Mesenchymal stem cell (in vitro differentiated cells and primary cell): ENCODE measurements around the gene CLCN4.

ENCODE experiments used
- DNase-seq: peaks from one replicate; pipeline ENCODE4 v3.0.0-alpha.2; 2013
- H2AFZ ChIP-seq: one replicate; pipeline ENCODE4 v1.6.1; 2013; ENCODE audit warnings: low read depth, mild to moderate bottlenecking, control low read depth, inconsistent platforms, low read length, moderate library complexity
- H2AK5ac ChIP-seq: 2 replicates; pipeline ENCODE4 v1.6.1; 2013; ENCODE audit warnings: low read length, moderate library complexity, mild to moderate bottlenecking, inconsistent platforms; ENCODE audit not compliant: severe bottlenecking
- H2BK120ac ChIP-seq: one replicate; pipeline ENCODE4 v1.6.1; 2013; ENCODE audit warnings: low read depth, mild to moderate bottlenecking, inconsistent platforms, low read length, moderate library complexity
- H2BK12ac ChIP-seq, 2 experiments: one replicate each; pipeline ENCODE4 v1.6.1; 2013; ENCODE audit warnings: inconsistent platforms in 2 of 2, low read length in 2 of 2, mild to moderate bottlenecking in 2 of 2, moderate library complexity in 2 of 2, control low read depth in 1 of 2
- H2BK15ac ChIP-seq: one replicate; pipeline ENCODE4 v1.6.1; 2013; ENCODE audit warnings: mild to moderate bottlenecking, low read depth, inconsistent platforms; ENCODE audit not compliant: poor library complexity, severe bottlenecking
- H2BK5ac ChIP-seq: 2 replicates; pipeline ENCODE4 v1.6.1; 2013; ENCODE audit warnings: low read depth, mild to moderate bottlenecking, low read length, control low read depth, inconsistent platforms; ENCODE audit not compliant: poor library complexity, severe bottlenecking
- H3K14ac ChIP-seq, 2 experiments: one replicate each; pipeline ENCODE4 v1.6.1; 2013; ENCODE audit warnings: inconsistent platforms in 2 of 2, low read length in 2 of 2, control low read depth in 1 of 2, mild to moderate bottlenecking in 1 of 2, moderate library complexity in 1 of 2
- H3K18ac ChIP-seq, 2 experiments: one replicate each; pipeline ENCODE4 v1.6.1; 2013; ENCODE audit warnings: inconsistent platforms in 2 of 2, low read length in 2 of 2, control low read depth in 1 of 2, low read depth in 1 of 2, mild to moderate bottlenecking in 1 of 2
- H3K23ac ChIP-seq, 2 experiments: one replicate each; pipeline ENCODE4 v1.6.1; 2013; ENCODE audit warnings: inconsistent platforms in 2 of 2, low read length in 2 of 2, mild to moderate bottlenecking in 2 of 2, moderate library complexity in 2 of 2, control low read depth in 1 of 2
- H3K27ac ChIP-seq: 2 replicates; pipeline ENCODE4 v1.5.1; 2013; ENCODE audit warnings: mild to moderate bottlenecking, moderate library complexity, low read length, control low read depth, inconsistent platforms; ENCODE audit not compliant: poor library complexity, severe bottlenecking
- H3K27me3 ChIP-seq, 2 experiments: 2 replicates each; pipeline versions ENCODE4 v1.6.1 to v1.7.0; 2013; ENCODE audit warnings: low read length in 2 of 2, mild to moderate bottlenecking in 2 of 2, moderate library complexity in 2 of 2, control low read depth in 1 of 2, inconsistent platforms in 1 of 2; ENCODE audit not compliant: control insufficient read depth in 1 of 2, insufficient read depth in 1 of 2
- H3K36me3 ChIP-seq, 2 experiments: 2 replicates each; pipeline versions ENCODE4 v1.6.1 to v1.7.0; 2013; ENCODE audit warnings: low read length in 2 of 2, control low read depth in 1 of 2, inconsistent platforms in 1 of 2, low read depth in 1 of 2, mild to moderate bottlenecking in 1 of 2; ENCODE audit not compliant: insufficient read depth in 2 of 2, control insufficient read depth in 1 of 2
- H3K4ac ChIP-seq, 2 experiments: one replicate each; pipeline ENCODE4 v1.6.1; 2013; ENCODE audit warnings: inconsistent platforms in 2 of 2, low read length in 2 of 2, mild to moderate bottlenecking in 2 of 2, moderate library complexity in 2 of 2, control low read depth in 1 of 2, low read depth in 1 of 2
- H3K4me1 ChIP-seq: 2 replicates; pipeline ENCODE4 v1.6.1; 2013; ENCODE audit warnings: low read depth, low read length, control low read depth; ENCODE audit not compliant: control insufficient read depth, insufficient read depth
- H3K4me2 ChIP-seq: 2 replicates; pipeline ENCODE4 v1.6.1; 2013; ENCODE audit warnings: low read length, mild to moderate bottlenecking, inconsistent platforms; ENCODE audit not compliant: poor library complexity, severe bottlenecking
- H3K4me3 ChIP-seq, 2 experiments: 2 replicates each; pipeline versions ENCODE4 v1.5.1 to v1.7.0; 2013; ENCODE audit warnings: low read length in 2 of 2, mild to moderate bottlenecking in 2 of 2, control low read depth in 1 of 2, low read depth in 1 of 2; ENCODE audit not compliant: insufficient read depth in 1 of 2
- H3K79me1 ChIP-seq: replicated peaks from 2 replicates; pipeline ENCODE4 v1.6.1; 2013; ENCODE audit warnings: mild to moderate bottlenecking, control low read depth, low read length, inconsistent platforms; ENCODE audit not compliant: poor library complexity, severe bottlenecking
- H3K9ac ChIP-seq: 2 replicates; pipeline ENCODE4 v1.7.0; 2013; ENCODE audit warnings: mild to moderate bottlenecking, low read length, moderate library complexity
- H3K9me3 ChIP-seq: 2 replicates; pipeline ENCODE4 v1.7.0; 2013; ENCODE audit warnings: mild to moderate bottlenecking, low read length; ENCODE audit not compliant: control insufficient read depth
- H4K8ac ChIP-seq: one replicate; pipeline ENCODE4 v1.6.1; 2013; ENCODE audit warnings: inconsistent platforms, mild to moderate bottlenecking, low read length, moderate library complexity
- H4K91ac ChIP-seq: one replicate; pipeline ENCODE4 v1.6.1; 2013; ENCODE audit warnings: mild to moderate bottlenecking, low read length, inconsistent platforms
- WGBS: methylation state at CpG from one replicate; pipeline ENCODE4 v1.1.7; 2013; ENCODE audit warnings: mixed read lengths; 5-methylcytosine and 5-hydroxymethylcytosine counted together

CLCN4 gene

DNA sequence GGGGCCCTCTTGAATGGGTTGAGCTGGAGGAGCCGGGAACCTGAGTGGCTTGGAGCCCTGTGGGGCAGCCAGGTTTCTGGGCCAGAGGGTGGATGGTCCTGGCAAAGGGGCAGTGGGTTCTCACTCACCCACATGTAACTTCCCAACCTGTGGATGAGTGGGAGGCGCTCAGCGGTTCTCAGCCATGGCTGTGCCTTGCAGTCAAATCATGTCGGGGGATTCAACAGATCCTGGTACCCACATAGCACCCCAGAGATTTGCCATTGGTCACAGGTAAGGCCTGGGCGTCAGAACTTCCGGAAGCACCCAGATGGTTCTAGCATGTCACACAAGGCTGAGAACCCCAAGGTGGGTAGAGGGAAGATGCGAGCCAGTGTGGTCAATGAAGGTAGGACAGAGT lies 21.9 kb upstream of the CLCN4 start:
- no peak for DNase-seq
- H2AFZ ChIP-seq = no peak overlapping the region
- no peak overlapping the region for H4K8ac ChIP-seq
- H4K91ac ChIP-seq = no peak overlapping the region
- H2AK5ac ChIP-seq = no peak overlapping the region
- H3K14ac ChIP-seq = no peak overlapping the region
- H3K4me3 ChIP-seq = no peak overlapping the region
- WGBS = 95% methylated on average over 5 of the region's 7 CpGs
- peaks cover 4% of the 10 kb centered on the region for H3K79me1 ChIP-seq
- peaks cover 16 to 45% of the 10 kb centered on the region in 2 experiments for H3K36me3 ChIP-seq
- no peak overlapping the region for H3K9ac ChIP-seq
- H2BK5ac ChIP-seq = no peak overlapping the region
- H3K27ac ChIP-seq = no peak overlapping the region
- H2BK12ac ChIP-seq = no peak overlapping the region
- no peak overlapping the region for H2BK15ac ChIP-seq
- H3K4me1 ChIP-seq = no peaks in the 10 kb centered on the region
- no peak overlapping the region for H2BK120ac ChIP-seq
- H3K18ac ChIP-seq = no peak overlapping the region
- H3K4me2 ChIP-seq = no peak overlapping the region
- H3K9me3 ChIP-seq = no peaks in the 10 kb centered on the region
- H3K4ac ChIP-seq = no peak overlapping the region
- H3K27me3 ChIP-seq = no peaks in the 10 kb centered on the region
- no peak overlapping the region for H3K23ac ChIP-seq

DNA sequence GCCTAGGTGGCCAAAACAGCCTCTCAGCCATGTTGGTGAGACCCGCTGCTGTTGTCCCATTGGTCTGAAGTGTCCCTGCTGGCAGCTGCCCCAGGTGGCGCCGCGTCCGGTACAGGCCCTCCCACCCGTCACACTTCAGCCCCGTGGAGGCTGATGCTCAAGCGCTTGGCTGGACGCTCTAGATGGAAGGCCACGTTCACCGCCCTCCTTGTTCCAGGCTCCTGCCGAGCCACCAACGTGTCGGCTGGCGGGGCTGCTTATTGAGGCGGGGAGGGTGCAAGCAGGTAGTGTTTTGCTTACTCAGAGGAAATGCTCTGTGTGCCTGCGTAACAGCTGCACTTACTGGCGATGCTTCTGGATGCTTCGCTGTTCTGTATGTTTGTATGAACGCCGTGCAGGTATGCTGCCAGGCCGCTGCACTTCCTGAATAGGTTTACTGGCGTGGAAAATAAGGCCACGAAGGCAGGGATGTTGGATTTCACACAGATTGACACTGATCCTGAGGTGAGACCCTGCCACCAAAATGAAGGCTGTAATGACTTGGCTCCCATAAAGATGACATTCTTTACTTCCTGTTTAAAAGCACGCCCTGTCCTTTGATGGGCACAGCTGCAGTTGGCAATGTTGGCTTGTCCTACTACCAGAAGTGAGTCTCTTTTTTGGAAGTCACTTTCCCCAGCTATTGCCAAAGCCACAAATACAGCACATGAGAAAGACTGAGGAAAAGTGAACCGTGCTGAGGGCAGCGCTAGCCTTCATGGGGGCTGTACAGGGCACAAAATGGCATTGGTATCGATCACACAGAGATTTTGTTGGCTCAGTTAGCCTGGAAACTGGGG lies 21.0 kb upstream of the CLCN4 start:
- 98% methylated on average over 27 of the region's 28 CpGs for WGBS

DNA sequence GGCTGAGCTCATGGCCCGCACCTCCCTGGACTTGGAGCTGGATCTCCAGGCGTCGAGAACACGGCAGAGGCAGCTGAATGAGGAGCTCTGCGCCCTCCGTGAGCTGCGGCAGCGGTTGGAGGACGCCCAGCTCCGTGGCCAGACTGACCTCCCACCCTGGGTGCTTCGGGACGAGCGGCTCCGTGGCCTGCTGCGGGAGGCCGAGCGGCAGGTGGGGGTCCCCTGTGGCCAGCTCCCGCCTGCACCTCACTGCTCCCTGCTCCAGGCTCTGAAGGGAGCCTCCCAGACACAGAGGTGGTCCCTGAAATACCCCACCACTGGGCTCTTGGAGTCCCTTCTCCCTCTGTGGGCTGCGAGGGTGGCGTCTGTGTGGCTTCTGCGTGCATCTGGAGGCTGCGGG lies 18.0 kb upstream of the CLCN4 start:
- Histone ChIP-seq H3K23ac (no peak overlapping the region), H3K79me1 (peaks cover 4% of the 10 kb centered on the region), H3K9ac (no peak overlapping the region), H3K4me3 (peak overlapping the region in 1 of 2 experiments; percentile 28), H2BK5ac (no peak overlapping the region), H4K8ac (no peak overlapping the region), H2AK5ac (no peak overlapping the region), H3K4me2 (no peak overlapping the region), H3K27ac (no peak overlapping the region), H3K9me3 (no peaks in the 10 kb centered on the region), H3K14ac (no peak overlapping the region), H3K27me3 (no peaks in the 10 kb centered on the region), H2AFZ (no peak overlapping the region), H2BK12ac (no peak overlapping the region), H4K91ac (no peak overlapping the region), H3K4me1 (no peaks in the 10 kb centered on the region), H3K18ac (no peak overlapping the region), H2BK15ac (no peak overlapping the region), H3K36me3 (peaks cover 34 to 43% of the 10 kb centered on the region in 2 experiments), H3K4ac (no peak overlapping the region), H2BK120ac (no peak overlapping the region)
- no peak for DNase-seq
- 93% methylated on average over 17 of the region's 22 CpGs for WGBS

More for the DNA sequence above, 21.0 kb upstream of the CLCN4 start:
- Histone ChIP-seq H2AK5ac (no peak overlapping the region), H3K36me3 (peaks cover 19 to 41% of the 10 kb centered on the region in 2 experiments), H3K4ac (no peak overlapping the region), H3K9me3 (no peaks in the 10 kb centered on the region), H2BK5ac (no peak overlapping the region), H3K14ac (no peak overlapping the region), H3K4me3 (no peak overlapping the region), H3K79me1 (peaks cover 4% of the 10 kb centered on the region), H3K27me3 (no peaks in the 10 kb centered on the region), H2BK12ac (no peak overlapping the region), H3K4me1 (no peaks in the 10 kb centered on the region), H3K4me2 (no peak overlapping the region), H2AFZ (no peak overlapping the region), H4K8ac (no peak overlapping the region), H2BK15ac (no peak overlapping the region), H3K18ac (no peak overlapping the region), H4K91ac (no peak overlapping the region), H3K9ac (no peak overlapping the region), H3K23ac (no peak overlapping the region), H2BK120ac (no peak overlapping the region), H3K27ac (no peak overlapping the region)
- DNase-seq = no peak

DNA sequence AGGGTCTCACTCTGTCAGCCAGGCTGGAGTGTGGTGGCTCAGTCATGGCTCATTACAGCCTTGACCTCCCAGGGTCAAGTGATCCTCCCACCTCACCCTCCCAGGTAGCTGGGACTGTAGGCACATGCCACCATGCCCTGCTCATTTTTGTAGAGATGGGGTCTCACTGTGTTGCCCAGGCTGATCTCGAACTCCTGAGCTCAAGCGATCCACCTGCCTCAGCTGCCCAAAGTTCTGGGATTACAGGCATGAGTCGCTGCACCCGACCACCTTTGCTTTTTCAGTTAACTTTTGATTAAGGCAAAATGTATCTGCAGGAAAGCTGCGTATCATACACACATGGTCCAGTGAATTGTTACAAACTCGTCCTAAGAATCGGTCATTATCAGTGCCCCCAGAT lies 16.5 kb upstream of the CLCN4 start:
- 98% methylated on average over 4 of the region's 7 CpGs for WGBS
- no peak overlapping the region for H2BK5ac ChIP-seq

More for the DNA sequence above, 16.5 kb upstream of the CLCN4 start:
- Histone ChIP-seq H3K4me1 (no peaks in the 10 kb centered on the region), H2AK5ac (no peak overlapping the region), H3K36me3 (peaks cover 30 to 33% of the 10 kb centered on the region in 2 experiments), H3K23ac (no peak overlapping the region), H3K9ac (no peak overlapping the region), H3K79me1 (no peaks in the 10 kb centered on the region), H3K27ac (no peak overlapping the region), H2AFZ (no peak overlapping the region), H3K27me3 (no peaks in the 10 kb centered on the region), H4K8ac (no peak overlapping the region), H3K4me3 (no peak overlapping the region), H2BK120ac (no peak overlapping the region), H3K4me2 (no peak overlapping the region), H3K4ac (no peak overlapping the region), H2BK15ac (no peak overlapping the region), H3K9me3 (no peaks in the 10 kb centered on the region), H2BK12ac (no peak overlapping the region), H3K14ac (no peak overlapping the region), H4K91ac (no peak overlapping the region), H3K18ac (no peak overlapping the region)
- no peak for DNase-seq
